H9 (cell line): Measurements from ENCODE around the gene MKX. TPM values are rescaled to one million over a fixed set of nuclear protein-coding genes. Genes with fewer than 3 reads are reported as not detected.

Source experiments
- DNase-seq: peaks from one replicate; pipeline ENCODE4 v3.0.0-alpha.2; 2017
- H2AFZ ChIP-seq: one replicate; pipeline ENCODE4 v1.6.1; 2013; ENCODE audit warnings: mild to moderate bottlenecking, low read length, control low read depth, moderate library complexity
- H2AK5ac ChIP-seq: 2 replicates; pipeline ENCODE4 v1.6.1; 2013; ENCODE audit warnings: low read length, control low read depth, mixed read lengths; ENCODE audit not compliant: insufficient read length
- H2BK120ac ChIP-seq: one replicate; pipeline ENCODE4 v1.6.1; 2013; ENCODE audit warnings: low read depth, mild to moderate bottlenecking, low read length, control low read depth, inconsistent platforms; ENCODE audit not compliant: poor library complexity, severe bottlenecking
- H2BK12ac ChIP-seq: 2 replicates; pipeline ENCODE4 v1.6.1; 2013; ENCODE audit warnings: low read length, control low read depth, mixed read lengths, low read depth; ENCODE audit not compliant: insufficient read length
- H2BK15ac ChIP-seq: 2 replicates; pipeline ENCODE4 v1.6.1; 2013; ENCODE audit warnings: low read depth, low read length, control low read depth
- H2BK20ac ChIP-seq: one replicate; pipeline ENCODE4 v1.6.1; 2013; ENCODE audit warnings: low read depth, mild to moderate bottlenecking, low read length, control low read depth, inconsistent platforms; ENCODE audit not compliant: poor library complexity, severe bottlenecking
- H2BK5ac ChIP-seq: 2 replicates; pipeline ENCODE4 v1.6.1; 2013; ENCODE audit warnings: low read length, control low read depth, mixed read lengths; ENCODE audit not compliant: insufficient read length
- H3K14ac ChIP-seq: 2 replicates; pipeline ENCODE4 v1.6.1; 2013; ENCODE audit warnings: low read length, control low read depth; ENCODE audit not compliant: insufficient read depth
- H3K18ac ChIP-seq: 2 replicates; pipeline ENCODE4 v1.6.1; 2013; ENCODE audit warnings: low read depth, mild to moderate bottlenecking, mixed read lengths, low read length, control low read depth; ENCODE audit not compliant: insufficient read length
- H3K23ac ChIP-seq: 2 replicates; pipeline ENCODE4 v1.6.1; 2013; ENCODE audit warnings: low read length, control low read depth, mixed read lengths, low read depth; ENCODE audit not compliant: insufficient read length
- H3K23me2 ChIP-seq: 2 replicates; pipeline ENCODE4 v1.6.1; 2013; ENCODE audit warnings: low read depth, mild to moderate bottlenecking, mixed read lengths, low read length, control low read depth; ENCODE audit not compliant: insufficient read length, poor library complexity, severe bottlenecking
- H3K27ac ChIP-seq: 2 replicates; pipeline ENCODE4 v1.5.1; 2013; ENCODE audit warnings: low read length, control low read depth, mixed read lengths, low read depth; ENCODE audit not compliant: insufficient read length
- H3K27me3 ChIP-seq: 2 replicates; pipeline ENCODE4 v1.6.1; 2013; ENCODE audit warnings: low read length, control low read depth, inconsistent platforms; ENCODE audit not compliant: insufficient read depth
- H3K4ac ChIP-seq: 2 replicates; pipeline ENCODE4 v1.6.1; 2013; ENCODE audit warnings: low read depth, mild to moderate bottlenecking, control low read depth, inconsistent platforms, low read length, moderate library complexity
- H3K4me1 ChIP-seq: 2 replicates; pipeline ENCODE4 v1.6.1; 2013; ENCODE audit warnings: low read length, control low read depth, inconsistent platforms; ENCODE audit not compliant: insufficient read depth
- H3K4me2 ChIP-seq: 2 replicates; pipeline ENCODE4 v1.6.1; 2013; ENCODE audit warnings: low read length, control low read depth, mixed read lengths; ENCODE audit not compliant: insufficient read length, insufficient read depth
- H3K56ac ChIP-seq: 2 replicates; pipeline ENCODE4 v1.6.1; 2013; ENCODE audit warnings: low read depth, mild to moderate bottlenecking, mixed read lengths, low read length, control low read depth; ENCODE audit not compliant: insufficient read length
- H3K79me1 ChIP-seq: 2 replicates; pipeline ENCODE4 v1.6.1; 2013; ENCODE audit warnings: low read depth, mild to moderate bottlenecking, moderate library complexity, low read length, control low read depth, inconsistent platforms; ENCODE audit not compliant: insufficient read depth, poor library complexity, severe bottlenecking
- H3K79me2 ChIP-seq: 2 replicates; pipeline ENCODE4 v1.6.1; 2013; ENCODE audit warnings: low read length, control low read depth, inconsistent platforms; ENCODE audit not compliant: insufficient read depth
- H3K9ac ChIP-seq: 2 replicates; pipeline ENCODE4 v1.6.1; 2013; ENCODE audit warnings: low read length, control low read depth, mixed read lengths; ENCODE audit not compliant: insufficient read length; ENCODE audit errors: extremely low read depth
- H3K9me3 ChIP-seq: one replicate; pipeline ENCODE4 v1.6.1; 2013; ENCODE audit warnings: low read depth, low read length, inconsistent platforms; ENCODE audit not compliant: control insufficient read depth
- H3T11ph ChIP-seq: one replicate; pipeline ENCODE4 v1.6.1; 2013; ENCODE audit warnings: mild to moderate bottlenecking, low read length, control low read depth, inconsistent platforms
- H4K20me1 ChIP-seq: one replicate; pipeline ENCODE4 v1.6.1; 2013; ENCODE audit not compliant: control insufficient read depth, insufficient read length, insufficient read depth
- H4K5ac ChIP-seq: 2 replicates; pipeline ENCODE4 v1.6.1; 2013; ENCODE audit warnings: low read depth, mild to moderate bottlenecking, mixed read lengths, low read length, control low read depth; ENCODE audit not compliant: insufficient read length
- H4K8ac ChIP-seq: replicated peaks from 2 replicates; pipeline ENCODE4 v1.6.1; 2013; ENCODE audit warnings: low read length, control low read depth, mixed read lengths, low read depth; ENCODE audit not compliant: insufficient read length
- H4K91ac ChIP-seq: 2 replicates; pipeline ENCODE4 v1.6.1; 2013; ENCODE audit warnings: low read depth, mild to moderate bottlenecking, moderate library complexity, mixed read lengths, low read length, control low read depth; ENCODE audit not compliant: insufficient read length
- H3K27ac Mint-ChIP-seq, 3 experiments: 2 replicates in 2 of 3; 3 replicates in 1 of 3; pipeline ENCODE4 v1.8.0; 2020 to 2021; ENCODE audit warnings: mixed read lengths in 3 of 3, mild to moderate bottlenecking in 1 of 3, moderate library complexity in 1 of 3
- H3K27me3 Mint-ChIP-seq: 2 replicates; pipeline ENCODE4 v1.8.0; 2021; ENCODE audit warnings: low read depth, mild to moderate bottlenecking, moderate library complexity, mixed read lengths
- H3K36me3 Mint-ChIP-seq, 3 experiments: 2 replicates in 2 of 3; 3 replicates in 1 of 3; pipeline ENCODE4 v1.8.0; 2020 to 2021; ENCODE audit warnings: low read depth in 3 of 3, mixed read lengths in 3 of 3; ENCODE audit not compliant: insufficient read depth in 1 of 3
- H3K4me1 Mint-ChIP-seq, 2 experiments: 2 replicates each; pipeline ENCODE4 v1.8.0; 2020; ENCODE audit warnings: mixed read lengths in 2 of 2
- H3K4me3 Mint-ChIP-seq, 2 experiments: 2 replicates in 1 of 2; 3 replicates in 1 of 2; pipeline ENCODE4 v1.8.0; 2020 to 2021; ENCODE audit warnings: mild to moderate bottlenecking in 2 of 2, mixed read lengths in 2 of 2, moderate library complexity in 1 of 2
- H3K9me3 Mint-ChIP-seq, 2 experiments: 2 replicates in 1 of 2; 3 replicates in 1 of 2; pipeline ENCODE4 v1.8.0; 2020; ENCODE audit warnings: mild to moderate bottlenecking in 2 of 2, mixed read lengths in 2 of 2, moderate library complexity in 1 of 2
- CTCF ChIP-seq: fragments of 200-600 bp; sonication (generic); conservative IDR thresholded peaks from 3 replicates; pipeline ENCODE4 v1.8.0; 2021; ENCODE audit warnings: antibody characterized with exemption, mild to moderate bottlenecking
- WGBS: extraction: QIAGEN DNeasy Blood & Tissue Kit; methylation state at CpG from one replicate; pipeline ENCODE4 v1.1.7; 2013; ENCODE audit warnings: missing lambda C conversion rate, low lambda C conversion rate, mixed read lengths; ENCODE audit not compliant: insufficient read length; ENCODE audit errors: extremely low coverage; 5-methylcytosine and 5-hydroxymethylcytosine counted together
- total RNA-seq: library from RNA; stranded (reverse); gene quantifications from 2 replicates; pipeline ENCODE4 v1.2.1, GENCODE V29; 2021

The MKX gene
- total RNA-seq, 1 experiment from 2014 or later = 0.46 TPM

GRCh38 chr10:27644307-27644939 lies 101.2 kb downstream of the MKX start:
- no peak overlapping the region for H2AFZ ChIP-seq
- no peaks in the 10 kb centered on the region for H3K79me2 ChIP-seq
- Mint-ChIP-seq H3K9me3 (peaks cover 0 to 3% of the 10 kb centered on the region in 2 experiments; a peak in 2 of 5 replicates), H3K27me3 (peaks cover 2% of the 10 kb centered on the region), H3K4me3 (no peak overlapping the region), H3K27ac (no peak overlapping the region), H3K36me3 (no peaks in the 10 kb centered on the region), H3K4me1 (no peaks in the 10 kb centered on the region)
- no peaks in the 10 kb centered on the region for H4K20me1 ChIP-seq
- no peak overlapping the region for H3K4me2 ChIP-seq
- H3T11ph ChIP-seq = no peak overlapping the region
- no peak overlapping the region for H2BK5ac ChIP-seq
- no peak overlapping the region for H3K9ac ChIP-seq
- H4K91ac ChIP-seq = no peak overlapping the region
- no peak overlapping the region for H2BK20ac ChIP-seq
- no peak overlapping the region for H3K56ac ChIP-seq
- WGBS = no CpG with 5 or more reads among the region's 5 CpGs
- no peak for TF ChIP-seq CTCF
- H4K8ac ChIP-seq = no peak overlapping the region
- H3K23me2 ChIP-seq = no peaks in the 10 kb centered on the region
- no peak overlapping the region for H3K18ac ChIP-seq
- no peaks in the 10 kb centered on the region for H3K4me1 ChIP-seq
- no peak for DNase-seq
- no peak overlapping the region for H4K5ac ChIP-seq
- H3K79me1 ChIP-seq = no peaks in the 10 kb centered on the region
- H2BK120ac ChIP-seq = no peak overlapping the region
- H3K27me3 ChIP-seq = no peaks in the 10 kb centered on the region
- no peak overlapping the region for H2BK12ac ChIP-seq
- H3K14ac ChIP-seq = no peak overlapping the region
- no peak overlapping the region for H2AK5ac ChIP-seq
- no peaks in the 10 kb centered on the region for H3K9me3 ChIP-seq
- no peak overlapping the region for H3K23ac ChIP-seq
- no peak overlapping the region for H3K27ac ChIP-seq
- H3K4ac ChIP-seq = no peak overlapping the region
- no peak overlapping the region for H2BK15ac ChIP-seq
